Astrocyte (in vitro differentiated cells and primary cell): ENCODE results near the gene PLEKHG2. TPM values are rescaled to one million over a fixed set of nuclear protein-coding genes. Genes with fewer than 3 reads are reported as not detected.
A peak's percentile ranks its signal among the peaks of the same experiment; 100 is the strongest.

Experiments
- DNase-seq: peaks from one replicate; pipeline ENCODE4 v3.0.0-alpha.2; 2010; ENCODE audit warnings: low read depth
- FAIRE-seq: peaks from 2 replicates; lab custom pipeline; 2011; peaks lifted over from hg19 to GRCh38; lab: Jason Lieb, UNC
- H2AFZ ChIP-seq: 2 replicates; pipeline ENCODE4 v1.6.0; 2012; ENCODE audit warnings: low read depth, low read length, inconsistent platforms
- H3K27ac ChIP-seq: 2 replicates; pipeline ENCODE4 v1.5.1; 2011; ENCODE audit warnings: low read depth, low read length, inconsistent platforms
- H3K27me3 ChIP-seq: 2 replicates; pipeline ENCODE4 v1.6.0; 2011; ENCODE audit warnings: low read length, inconsistent platforms; ENCODE audit not compliant: insufficient read depth
- H3K36me3 ChIP-seq: 2 replicates; pipeline ENCODE4 v1.5.1; 2011; ENCODE audit warnings: low read length, inconsistent platforms; ENCODE audit not compliant: insufficient read depth
- H3K4me1 ChIP-seq: 2 replicates; pipeline ENCODE4 v1.5.1; 2011; ENCODE audit warnings: low read length, inconsistent platforms; ENCODE audit not compliant: insufficient read depth
- H3K4me2 ChIP-seq: 2 replicates; pipeline ENCODE4 v1.6.0; 2012; ENCODE audit warnings: low read length, inconsistent platforms
- H3K4me3 ChIP-seq: 2 replicates; pipeline ENCODE4 v1.5.1; 2011; ENCODE audit warnings: low read depth, mild to moderate bottlenecking, low read length, inconsistent platforms; ENCODE audit not compliant: insufficient read depth
- H3K79me2 ChIP-seq: 2 replicates; pipeline ENCODE4 v1.6.0; 2012; ENCODE audit warnings: mild to moderate bottlenecking, low read length, inconsistent platforms; ENCODE audit not compliant: insufficient read depth
- H3K9ac ChIP-seq: 2 replicates; pipeline ENCODE4 v1.6.0; 2012; ENCODE audit warnings: mild to moderate bottlenecking, low read length, inconsistent platforms
- H3K9me3 ChIP-seq: 2 replicates; pipeline ENCODE4 v1.5.1; 2012; ENCODE audit warnings: low read depth, mild to moderate bottlenecking, low read length, inconsistent platforms; ENCODE audit not compliant: insufficient read depth
- H4K20me1 ChIP-seq: 2 replicates; pipeline ENCODE4 v1.6.0; 2012; ENCODE audit warnings: low read length, inconsistent platforms; ENCODE audit not compliant: insufficient read depth
- H3K27ac Mint-ChIP-seq: one replicate; pipeline ENCODE4 v1.8.0; 2021; ENCODE audit warnings: mild to moderate bottlenecking, mixed read lengths; ENCODE audit not compliant: unreplicated experiment
- H3K27me3 Mint-ChIP-seq: one replicate; pipeline ENCODE4 v1.8.0; 2021; ENCODE audit warnings: low read depth, mixed read lengths; ENCODE audit not compliant: unreplicated experiment
- H3K36me3 Mint-ChIP-seq: one replicate; pipeline ENCODE4 v1.8.0; 2021; ENCODE audit warnings: low read depth, mixed read lengths; ENCODE audit not compliant: unreplicated experiment
- H3K4me1 Mint-ChIP-seq: one replicate; pipeline ENCODE4 v1.8.0; 2021; ENCODE audit warnings: low read depth, mixed read lengths; ENCODE audit not compliant: unreplicated experiment
- H3K4me3 Mint-ChIP-seq: one replicate; pipeline ENCODE4 v1.8.0; 2021; ENCODE audit warnings: mild to moderate bottlenecking, moderate library complexity, mixed read lengths; ENCODE audit not compliant: unreplicated experiment
- H3K9me3 Mint-ChIP-seq: one replicate; pipeline ENCODE4 v1.8.0; 2021; ENCODE audit warnings: mild to moderate bottlenecking, mixed read lengths; ENCODE audit not compliant: unreplicated experiment
- EZH2 ChIP-seq: IDR thresholded peaks from 2 replicates; pipeline ENCODE4 v1.6.1; 2012; ENCODE audit warnings: mild to moderate bottlenecking, low read length, inconsistent platforms; ENCODE audit not compliant: insufficient read depth
- total RNA-seq: library from RNA; stranded (reverse); gene quantifications from 2 replicates; pipeline ENCODE4 v1.2.1, GENCODE V29; 2021
- TF ChIP-seq, protein P1 (sequence below): IDR thresholded peaks from 2 replicates; pipeline ENCODE4 v1.5.1; 2011; ENCODE audit warnings: low read depth, mild to moderate bottlenecking, inconsistent platforms, low read length, moderate library complexity; ENCODE audit not compliant: insufficient read depth

The PLEKHG2 gene
- total RNA-seq, 1 donor from 2014 or later = 102 TPM

DNA sequence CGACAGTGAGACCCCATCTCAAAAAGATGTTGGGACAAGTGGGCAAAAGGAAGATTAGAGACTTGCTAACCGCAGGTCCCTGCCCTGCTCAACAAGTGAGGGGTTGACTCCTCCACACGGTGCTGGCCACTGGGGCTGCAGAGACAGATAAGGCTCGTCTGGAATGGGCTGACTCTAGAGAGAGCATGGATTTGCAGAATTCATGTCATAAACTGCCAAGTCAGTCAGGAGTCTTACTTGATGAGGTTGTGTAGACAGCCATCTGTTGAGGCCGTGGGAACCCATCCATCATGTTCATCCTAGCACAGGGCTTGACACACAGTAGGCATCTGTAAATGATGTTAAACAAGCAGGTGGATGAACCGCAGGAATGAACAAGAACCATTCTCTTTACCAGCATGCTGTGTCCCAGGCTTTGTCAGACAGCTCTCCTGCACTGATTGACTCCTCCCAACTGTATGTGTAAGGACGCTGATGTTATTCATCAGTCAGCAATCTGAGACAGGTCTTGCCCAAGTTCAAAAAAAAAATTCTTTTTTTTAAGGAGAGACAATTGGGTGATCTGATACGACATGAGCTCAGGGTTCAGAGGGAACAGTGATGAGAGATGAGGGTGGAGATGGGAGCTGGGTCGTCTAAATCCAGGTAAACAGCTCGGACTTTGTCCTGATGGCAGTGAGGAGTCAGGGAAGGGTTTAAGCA, 30.4 kb upstream of the PLEKHG2 start:
- no peak overlapping the region for H2AFZ ChIP-seq
- H3K4me1 Mint-ChIP-seq = peaks cover 19% of the 10 kb centered on the region
- FAIRE-seq (no peak), DNase-seq (no peak)
- H3K36me3 Mint-ChIP-seq = peaks cover 30% of the 10 kb centered on the region
- H3K9me3 Mint-ChIP-seq = no peaks in the 10 kb centered on the region
- H3K4me1 ChIP-seq = no peaks in the 10 kb centered on the region
- H3K27me3 Mint-ChIP-seq = no peaks in the 10 kb centered on the region
- peaks cover 35% of the 10 kb centered on the region for H3K36me3 ChIP-seq
- no peaks in the 10 kb centered on the region for H3K79me2 ChIP-seq
- H3K27ac ChIP-seq = no peak overlapping the region
- H3K27me3 ChIP-seq = no peaks in the 10 kb centered on the region
- no peak overlapping the region for H3K4me2 ChIP-seq
- H3K9ac ChIP-seq = no peak overlapping the region
- TF ChIP-seq EZH2 = no peak
- TF ChIP-seq, protein P1, sequence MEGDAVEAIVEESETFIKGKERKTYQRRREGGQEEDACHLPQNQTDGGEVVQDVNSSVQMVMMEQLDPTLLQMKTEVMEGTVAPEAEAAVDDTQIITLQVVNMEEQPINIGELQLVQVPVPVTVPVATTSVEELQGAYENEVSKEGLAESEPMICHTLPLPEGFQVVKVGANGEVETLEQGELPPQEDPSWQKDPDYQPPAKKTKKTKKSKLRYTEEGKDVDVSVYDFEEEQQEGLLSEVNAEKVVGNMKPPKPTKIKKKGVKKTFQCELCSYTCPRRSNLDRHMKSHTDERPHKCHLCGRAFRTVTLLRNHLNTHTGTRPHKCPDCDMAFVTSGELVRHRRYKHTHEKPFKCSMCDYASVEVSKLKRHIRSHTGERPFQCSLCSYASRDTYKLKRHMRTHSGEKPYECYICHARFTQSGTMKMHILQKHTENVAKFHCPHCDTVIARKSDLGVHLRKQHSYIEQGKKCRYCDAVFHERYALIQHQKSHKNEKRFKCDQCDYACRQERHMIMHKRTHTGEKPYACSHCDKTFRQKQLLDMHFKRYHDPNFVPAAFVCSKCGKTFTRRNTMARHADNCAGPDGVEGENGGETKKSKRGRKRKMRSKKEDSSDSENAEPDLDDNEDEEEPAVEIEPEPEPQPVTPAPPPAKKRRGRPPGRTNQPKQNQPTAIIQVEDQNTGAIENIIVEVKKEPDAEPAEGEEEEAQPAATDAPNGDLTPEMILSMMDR = no peak
- no peak overlapping the region for H3K4me3 Mint-ChIP-seq
- H3K4me3 ChIP-seq = no peak overlapping the region
- H3K9me3 ChIP-seq = no peaks in the 10 kb centered on the region
- H3K27ac Mint-ChIP-seq = no peak overlapping the region
- H4K20me1 ChIP-seq = peaks cover 16% of the 10 kb centered on the region

DNA sequence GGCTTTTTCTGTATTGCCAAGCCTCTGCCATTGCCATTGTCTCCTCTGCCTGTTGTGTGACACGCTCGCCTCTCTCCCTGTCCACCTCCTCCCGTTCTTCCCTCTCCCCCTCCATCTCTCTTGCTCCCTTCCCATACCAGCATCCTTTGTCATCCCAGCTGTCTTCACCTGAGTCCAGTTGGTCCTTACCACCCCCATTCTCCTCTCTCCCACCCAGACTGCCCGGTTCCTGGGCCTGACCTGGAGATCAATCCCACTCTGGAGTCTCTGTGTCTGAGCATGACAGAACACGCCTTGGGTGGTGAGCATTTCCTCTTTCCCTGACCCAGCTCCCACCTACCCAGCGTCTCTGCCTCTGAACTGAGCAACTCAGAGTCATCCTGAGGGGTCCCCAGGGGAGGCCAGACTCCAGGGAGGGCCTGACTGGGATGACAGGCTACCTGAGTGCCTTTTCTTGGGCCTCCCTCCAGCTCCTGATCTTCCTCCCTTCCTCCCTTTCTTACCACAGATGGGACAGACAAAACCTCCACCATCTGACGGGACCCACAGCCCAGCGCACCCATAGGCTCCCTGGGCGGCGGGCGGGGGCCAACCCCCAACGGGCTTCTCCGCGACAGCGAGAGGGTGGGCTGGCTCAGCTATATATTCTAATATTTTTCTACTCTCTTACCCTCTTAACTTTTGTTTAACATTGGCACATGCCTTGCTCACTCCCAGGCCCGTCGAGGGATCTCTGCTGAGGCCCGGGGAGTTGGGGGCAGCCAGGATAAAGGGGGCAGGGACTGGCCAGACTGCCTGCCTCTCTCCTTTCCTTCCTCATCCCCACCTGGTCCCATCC, 29.3 kb upstream of the PLEKHG2 start:
- Mint-ChIP-seq H3K36me3 (peaks cover 24% of the 10 kb centered on the region), H3K9me3 (no peaks in the 10 kb centered on the region), H3K27me3 (no peaks in the 10 kb centered on the region), H3K4me1 (peaks cover 19% of the 10 kb centered on the region), H3K4me3 (no peak overlapping the region), H3K27ac (peak overlapping the region; percentile 41)
- Histone ChIP-seq H3K4me3 (no peak overlapping the region), H3K9ac (no peak overlapping the region), H3K9me3 (no peaks in the 10 kb centered on the region), H3K4me1 (no peaks in the 10 kb centered on the region), H3K36me3 (peaks cover 33% of the 10 kb centered on the region), H3K79me2 (peaks cover 3% of the 10 kb centered on the region), H3K4me2 (no peak overlapping the region), H3K27ac (no peak overlapping the region), H4K20me1 (peaks cover 12% of the 10 kb centered on the region), H2AFZ (no peak overlapping the region), H3K27me3 (no peaks in the 10 kb centered on the region)
- DNase-seq = no peak
- no peak for FAIRE-seq
- TF ChIP-seq, protein P1 = no peak
- TF ChIP-seq EZH2 = no peak
